SK-N-SH (cell line): ENCODE measurements around the gene HOMER3. TPM values are rescaled to one million over a fixed set of nuclear protein-coding genes. Genes with fewer than 3 reads are reported as not detected.

Source experiments
- CTCF ChIA-PET: fragments of 300-600, 350-600 bp; formaldehyde crosslinking; extraction: SDS; loops from one replicate; lab custom pipeline; 2021; lab: Yijun Ruan, JAX
- POLR2A ChIA-PET: fragments of 350-600 bp; sonication (Branson Sonifier 250); formaldehyde crosslinking; extraction: SDS; loops from one replicate; lab custom pipeline; 2020; ENCODE audit warnings: antibody characterized with exemption, inconsistent platforms; lab: Yijun Ruan, JAX
- DNase-seq: peaks from one replicate; pipeline ENCODE4 v3.0.0; 2012
- H2AFZ ChIP-seq: fragments of 200-600 bp; sonication (generic); 2 replicates; pipeline ENCODE4 v1.8.1; 2016; ENCODE audit warnings: antibody characterized with exemption, mild to moderate bottlenecking, low read depth
- H3F3A ChIP-seq: fragments of 200-600 bp; sonication (generic); replicated peaks from 2 replicates; pipeline ENCODE3; 2016; ENCODE audit warnings: antibody characterized with exemption, mild to moderate bottlenecking; ENCODE audit not compliant: insufficient read depth
- H3K27ac ChIP-seq, 2 experiments: fragments of 200-500 bp in 1 of 2; fragments of 200-600 bp in 1 of 2; sonication (Bioruptor generic) in 1 of 2; sonication (generic), shearing (Covaris generic) in 1 of 2; 2 replicates each; pipeline versions ENCODE4 v1.5.1 to v1.6.1; 2014 to 2016; ENCODE audit warnings: low read depth in 2 of 2, inconsistent platforms in 1 of 2, low read length in 1 of 2, mild to moderate bottlenecking in 1 of 2, mixed read lengths in 1 of 2
- H3K27me3 ChIP-seq: fragments of 200-600 bp; sonication (generic), shearing (Covaris generic); 2 replicates; pipeline ENCODE4 v1.6.1; 2016; ENCODE audit warnings: mixed run types; ENCODE audit not compliant: insufficient read depth
- H3K36me3 ChIP-seq, 2 experiments: fragments of 200-500 bp in 1 of 2; fragments of 200-600 bp in 1 of 2; sonication (Bioruptor generic) in 1 of 2; sonication (generic) in 1 of 2; replicated peaks in 1 of 2; 2 replicates each; pipeline versions ENCODE3 to v1.5.1; 2014 to 2016; ENCODE audit warnings: low read length in 1 of 2, mild to moderate bottlenecking in 1 of 2; ENCODE audit not compliant: insufficient read depth in 2 of 2, control insufficient read depth in 1 of 2
- H3K4me1 ChIP-seq, 2 experiments: fragments of 200-500 bp in 1 of 2; fragments of 200-600 bp in 1 of 2; sonication (Bioruptor generic) in 1 of 2; sonication (generic), shearing (Covaris generic) in 1 of 2; 2 replicates each; pipeline versions ENCODE4 v1.5.1 to v1.6.1; 2014 to 2016; ENCODE audit warnings: low read depth in 1 of 2, low read length in 1 of 2, mixed run types in 1 of 2; ENCODE audit not compliant: insufficient read depth in 2 of 2, control insufficient read depth in 1 of 2
- H3K4me2 ChIP-seq: fragments of 200-600 bp; sonication (generic), shearing (Covaris generic); 2 replicates; pipeline ENCODE4 v1.6.1; 2017; ENCODE audit warnings: mixed run types
- H3K4me3 ChIP-seq, 2 experiments: fragments of 200-500 bp in 1 of 2; fragments of 200-600 bp in 1 of 2; sonication (Bioruptor generic) in 1 of 2; sonication (generic), shearing (Covaris generic) in 1 of 2; 2 replicates each; pipeline versions ENCODE4 v1.5.1 to v1.8.1; 2014 to 2016; ENCODE audit warnings: low read depth in 2 of 2, inconsistent platforms in 1 of 2, low read length in 1 of 2, mild to moderate bottlenecking in 1 of 2, mixed read lengths in 1 of 2, moderate library complexity in 1 of 2
- H3K79me2 ChIP-seq: fragments of 200-600 bp; sonication (generic); 2 replicates; pipeline ENCODE4 v1.8.1; 2017; ENCODE audit warnings: mild to moderate bottlenecking; ENCODE audit not compliant: insufficient read depth
- H3K9ac ChIP-seq: fragments of 200-600 bp; sonication (generic); 2 replicates; pipeline ENCODE4 v1.6.1; 2017; ENCODE audit warnings: mixed run types
- H3K9me2 ChIP-seq: fragments of 200-600 bp; sonication (generic); 2 replicates; pipeline ENCODE4 v1.6.1; 2017; ENCODE audit warnings: mixed run types
- H3K9me3 ChIP-seq: fragments of 200-600 bp; sonication (generic); 2 replicates; pipeline ENCODE4 v1.6.1; 2017; ENCODE audit warnings: mixed run types, mild to moderate bottlenecking, moderate library complexity
- H4K20me1 ChIP-seq: fragments of 200-600 bp; sonication (generic); 2 replicates; pipeline ENCODE4 v1.6.1; 2017; ENCODE audit warnings: mild to moderate bottlenecking, mixed run types; ENCODE audit not compliant: insufficient read depth
- CHD2 ChIP-seq: fragments of 150-350 bp; IDR thresholded peaks from 2 replicates; pipeline ENCODE4 v1.6.1; 2018; ENCODE audit warnings: low read length; ENCODE audit not compliant: partially characterized antibody
- CTCF ChIP-seq: fragments of 200-600 bp; sonication (generic); IDR thresholded peaks from 2 replicates; pipeline ENCODE4 v1.6.1; 2017; ENCODE audit warnings: antibody characterized with exemption, mild to moderate bottlenecking, moderate library complexity
- ELF1 ChIP-seq: IDR thresholded peaks from 2 replicates; pipeline ENCODE4 v1.4.0; 2012
- EZH2phosphoT487 ChIP-seq: fragments of 200-600 bp; sonication (generic); IDR thresholded peaks from 2 replicates; pipeline ENCODE4 v1.6.1; 2017; ENCODE audit warnings: low read depth, mixed run types, mild to moderate bottlenecking, antibody characterized with exemption, moderate library complexity, borderline replicate concordance
- FOSL2 ChIP-seq: IDR thresholded peaks from 2 replicates; pipeline ENCODE4 v1.4.0; 2012; ENCODE audit warnings: low read depth, mild to moderate bottlenecking, moderate library complexity, borderline replicate concordance
- FOXM1 ChIP-seq: IDR thresholded peaks from 2 replicates; pipeline ENCODE4 v1.4.0; 2012; ENCODE audit warnings: low read depth, mild to moderate bottlenecking
- GABPA ChIP-seq: IDR thresholded peaks from 2 replicates; pipeline ENCODE4 v1.4.0; 2012; ENCODE audit warnings: low read depth, mild to moderate bottlenecking
- JUND ChIP-seq: IDR thresholded peaks from 2 replicates; pipeline ENCODE4 v1.4.0; 2012
- MEF2A ChIP-seq: IDR thresholded peaks from 2 replicates; pipeline ENCODE4 v1.4.0; 2012; ENCODE audit warnings: low read depth, borderline replicate concordance
- MXI1 ChIP-seq: IDR thresholded peaks from 2 replicates; pipeline ENCODE4 v1.6.1; 2012; ENCODE audit warnings: mild to moderate bottlenecking, low read depth, low read length, improper control_type of control experiment
- NFIC ChIP-seq: IDR thresholded peaks from 2 replicates; pipeline ENCODE4 v1.4.0; 2012; ENCODE audit warnings: borderline replicate concordance
- PBX3 ChIP-seq: IDR thresholded peaks from 2 replicates; pipeline ENCODE4; 2012
- RFX5 ChIP-seq: IDR thresholded peaks from 2 replicates; pipeline ENCODE4 v1.6.1; 2012; ENCODE audit warnings: mild to moderate bottlenecking, improper control_type of control experiment, low read length
- SIN3A ChIP-seq: IDR thresholded peaks from 2 replicates; pipeline ENCODE4 v1.6.1; 2012; ENCODE audit warnings: low read depth, mild to moderate bottlenecking, low read length, moderate library complexity, borderline replicate concordance
- TCF12 ChIP-seq: IDR thresholded peaks from 2 replicates; pipeline ENCODE4 v1.4.0; 2012
- TEAD4 ChIP-seq: IDR thresholded peaks from 2 replicates; pipeline ENCODE4 v1.4.0; 2012; ENCODE audit warnings: mild to moderate bottlenecking, borderline replicate concordance; ENCODE audit not compliant: insufficient read depth
- WGBS: methylation state at CpG from one replicate; pipeline ENCODE4 v1.1.6; 2017; ENCODE audit warnings: low lambda C conversion rate; 5-methylcytosine and 5-hydroxymethylcytosine counted together
- polyA plus RNA-seq, 3 experiments: library from polyadenylated mRNA; depleted of rRNA; stranded (reverse); fragments of >200 nt; gene quantifications; 2 replicates each; pipeline ENCODE4 v1.2.3, GENCODE V29; 2012
- TF ChIP-seq, protein P1 (sequence below): fragments of 150-350 bp; IDR thresholded peaks from 2 replicates; pipeline ENCODE4 v1.6.1; 2016; ENCODE audit warnings: mild to moderate bottlenecking, low read depth, low read length

Gene HOMER3
- polyA plus RNA-seq, 1 of the 3 experiments (the other 2 are of a cell fraction): 83.0 TPM

GRCh38 chr19:18985257-18985656 lies 44.2 kb upstream of the HOMER3 start:
- no peak for TF ChIP-seq TEAD4
- Histone ChIP-seq H3K79me2 (no peaks in the 10 kb centered on the region), H4K20me1 (no peaks in the 10 kb centered on the region), H3K4me2 (no peak overlapping the region), H3K9me3 (no peaks in the 10 kb centered on the region), H3K36me3 (no peaks in the 10 kb centered on the region), H3K27ac (no peak overlapping the region), H3K4me1 (no peaks in the 10 kb centered on the region), H2AFZ (no peak overlapping the region), H3K9me2 (no peaks in the 10 kb centered on the region), H3K27me3 (no peaks in the 10 kb centered on the region; the same call in 1 of the 2 replicates), H3F3A (no peaks in the 10 kb centered on the region), H3K9ac (no peak overlapping the region), H3K4me3 (no peak overlapping the region)
- no peak for DNase-seq
- WGBS: 89% methylated on average over 7 of the region's 7 CpGs
- ChIA-PET CTCF (interaction anchor here (0.6 to 3.6 kb wide), 3 partner anchors 10 to 119 kb away, joined by 3 to 45 read pairs (median 6); partner anchors contain the start of gene CERS1), POLR2A (no interaction called here)

GRCh38 chr19:18984251-18984650 lies 43.2 kb upstream of the HOMER3 start:
- no peak for TF ChIP-seq JUND
- TF ChIP-seq NFIC: no peak
- TF ChIP-seq MEF2A: no peak
- no peak for TF ChIP-seq ELF1
- TF ChIP-seq CHD2: no peak
- no peak for TF ChIP-seq SIN3A
- TF ChIP-seq, protein P1, sequence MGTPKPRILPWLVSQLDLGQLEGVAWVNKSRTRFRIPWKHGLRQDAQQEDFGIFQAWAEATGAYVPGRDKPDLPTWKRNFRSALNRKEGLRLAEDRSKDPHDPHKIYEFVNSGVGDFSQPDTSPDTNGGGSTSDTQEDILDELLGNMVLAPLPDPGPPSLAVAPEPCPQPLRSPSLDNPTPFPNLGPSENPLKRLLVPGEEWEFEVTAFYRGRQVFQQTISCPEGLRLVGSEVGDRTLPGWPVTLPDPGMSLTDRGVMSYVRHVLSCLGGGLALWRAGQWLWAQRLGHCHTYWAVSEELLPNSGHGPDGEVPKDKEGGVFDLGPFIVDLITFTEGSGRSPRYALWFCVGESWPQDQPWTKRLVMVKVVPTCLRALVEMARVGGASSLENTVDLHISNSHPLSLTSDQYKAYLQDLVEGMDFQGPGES: no peak
- TF ChIP-seq EZH2phosphoT487: no peak
- no peak for TF ChIP-seq RFX5
- no peak for TF ChIP-seq FOSL2
- no peak for TF ChIP-seq TCF12
- TF ChIP-seq TEAD4: no peak
- no peak for TF ChIP-seq PBX3
- no peak for TF ChIP-seq MXI1
- TF ChIP-seq GABPA: no peak
- no peak for TF ChIP-seq CTCF
- no peak for TF ChIP-seq FOXM1
- Histone ChIP-seq H3K4me3 (no peak overlapping the region), H3K79me2 (no peaks in the 10 kb centered on the region), H3K4me1 (no peaks in the 10 kb centered on the region), H3K36me3 (no peaks in the 10 kb centered on the region), H3K27ac (no peak overlapping the region), H3K9ac (no peak overlapping the region), H3K27me3 (no peaks in the 10 kb centered on the region; the same call in 1 of the 2 replicates), H3K9me3 (no peaks in the 10 kb centered on the region), H3K9me2 (no peaks in the 10 kb centered on the region), H3F3A (no peaks in the 10 kb centered on the region), H4K20me1 (no peaks in the 10 kb centered on the region), H2AFZ (no peak overlapping the region), H3K4me2 (no peak overlapping the region)
- CTCF ChIA-PET: no interaction called here
- no peak for DNase-seq
- WGBS: 88% methylated on average over 3 of the region's 3 CpGs
- POLR2A ChIA-PET: interaction anchor here (0.7 kb wide), 1 partner anchor 307 kb away, joined by 3 read pairs; no protein-coding TSS in a partner anchor
